Activated CD4-positive, alpha-beta T cell treated with anti-CD3 and anti-CD28 coated beads, Interleukin-2, amount 10 ng/mL, durations not matched to agents 7 days and 5 days (primary cell): Measurements from ENCODE around the gene AOC2. TPM values are rescaled to one million over a fixed set of nuclear protein-coding genes. Genes with fewer than 3 reads are reported as not detected.
"Not testable (repeated sequence)": the region's sequence is repeated elsewhere in the genome, so short reads cannot be mapped to it uniquely, and the experiment has no call there.

ENCODE experiments used
- CTCF ChIA-PET: fragments of 350-600 bp; sonication (Branson Sonifier 250); formaldehyde crosslinking; loops from one replicate; lab custom pipeline; 2021; ENCODE audit warnings: antibody characterized with exemption; lab: Charles Lee
- POLR2A ChIA-PET: fragments of 350-600 bp; sonication (Branson Sonifier 250); formaldehyde crosslinking; loops from one replicate; lab custom pipeline; 2021; ENCODE audit warnings: antibody characterized with exemption; lab: Charles Lee
- DNase-seq: peaks from one replicate; pipeline ENCODE4 v3.0.0-alpha.2; 2020
- H3K27ac Mint-ChIP-seq: one replicate; pipeline ENCODE4 v1.8.0; 2021; ENCODE audit warnings: mild to moderate bottlenecking, moderate library complexity, mixed read lengths
- H3K27me3 Mint-ChIP-seq: one replicate; pipeline ENCODE4 v1.8.0; 2021; ENCODE audit warnings: mixed read lengths
- H3K36me3 Mint-ChIP-seq: one replicate; pipeline ENCODE4 v1.8.0; 2021; ENCODE audit warnings: low read depth, mixed read lengths
- H3K4me1 Mint-ChIP-seq: one replicate; pipeline ENCODE4 v1.8.0; 2021; ENCODE audit warnings: mixed read lengths
- H3K4me3 Mint-ChIP-seq: one replicate; pipeline ENCODE4 v1.8.0; 2021; ENCODE audit warnings: mild to moderate bottlenecking, moderate library complexity, mixed read lengths
- H3K9me3 Mint-ChIP-seq: one replicate; pipeline ENCODE4 v1.8.0; 2021; ENCODE audit warnings: mixed read lengths
- total RNA-seq, 2 experiments: library from RNA; stranded (reverse); gene quantifications; one replicate each; pipeline ENCODE4 v1.2.3, GENCODE V29; 2021

Gene AOC2
- total RNA-seq, 2 experiments from 2014 or later, result 1.5 to 1.9 TPM

GRCh38 chr17:42879596-42879985 is 35.2 kb downstream of the AOC2 start:
- ChIA-PET CTCF (no interaction called here), POLR2A (no interaction called here)
- no peak for DNase-seq
- no peaks in the 10 kb centered on the region for H3K4me1 Mint-ChIP-seq
- H3K4me3 Mint-ChIP-seq, result no peak overlapping the region
- no peaks in the 10 kb centered on the region for H3K36me3 Mint-ChIP-seq
- H3K27ac Mint-ChIP-seq, result no peak overlapping the region
- H3K9me3 Mint-ChIP-seq, result no peaks in the 10 kb centered on the region
- peaks cover 24% of the 10 kb centered on the region for H3K27me3 Mint-ChIP-seq

GRCh38 chr17:42880776-42881310 is 36.5 kb downstream of the AOC2 start:
- Mint-ChIP-seq H3K9me3 (no peaks in the 10 kb centered on the region), H3K4me3 (no peak overlapping the region), H3K4me1 (no peaks in the 10 kb centered on the region), H3K27me3 (peaks cover 27% of the 10 kb centered on the region), H3K36me3 (no peaks in the 10 kb centered on the region), H3K27ac (no peak overlapping the region)
- DNase-seq, result no peak
- POLR2A ChIA-PET, result no interaction called here
- CTCF ChIA-PET, result no interaction called here

DNA sequence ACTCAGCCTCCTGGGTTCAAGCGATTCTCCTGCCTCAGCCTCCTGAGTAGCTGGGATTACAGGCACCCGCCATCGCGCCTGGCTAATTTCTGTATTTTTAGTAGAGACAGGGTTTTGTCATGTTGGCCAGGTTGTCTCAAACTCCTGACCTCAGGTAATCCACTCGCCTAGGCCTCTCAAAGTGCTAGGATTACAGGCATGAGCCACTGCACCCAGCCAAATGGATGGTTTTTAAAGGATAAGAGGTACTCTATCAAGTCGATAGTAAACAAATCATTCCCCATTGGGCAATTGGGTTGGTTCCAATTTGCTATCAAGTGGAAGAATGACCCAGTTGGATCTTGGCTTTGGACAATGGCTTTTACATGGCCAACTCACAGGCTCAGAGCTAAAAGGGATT is 37.3 kb downstream of the AOC2 start:
- H3K27ac Mint-ChIP-seq, CTCF ChIA-PET, H3K4me3 Mint-ChIP-seq, H3K36me3 Mint-ChIP-seq, DNase-seq, POLR2A ChIA-PET, H3K4me1 Mint-ChIP-seq, H3K9me3 Mint-ChIP-seq: not testable (repeated sequence)
- H3K27me3 Mint-ChIP-seq, result peaks cover 25% of the 10 kb centered on the region

GRCh38 chr17:42882166-42882565 is 37.8 kb downstream of the AOC2 start:
- no peak for DNase-seq
- ChIA-PET CTCF (no interaction called here), POLR2A (no interaction called here)
- Mint-ChIP-seq H3K9me3 (no peaks in the 10 kb centered on the region), H3K4me3 (no peak overlapping the region), H3K27me3 (peaks cover 23% of the 10 kb centered on the region), H3K4me1 (no peaks in the 10 kb centered on the region), H3K27ac (no peak overlapping the region), H3K36me3 (no peaks in the 10 kb centered on the region)

- ChIA-PET CTCF (interaction anchor here (0.6 kb wide), 1 partner anchor 185 kb away, joined by 5 read pairs; no protein-coding TSS in a partner anchor), POLR2A (no interaction called here)
- Mint-ChIP-seq H3K4me3 (no peak overlapping the region), H3K9me3 (no peaks in the 10 kb centered on the region), H3K4me1 (no peaks in the 10 kb centered on the region), H3K27ac (no peak overlapping the region), H3K27me3 (peaks cover 10% of the 10 kb centered on the region), H3K36me3 (no peaks in the 10 kb centered on the region)
- no peak for DNase-seq
Measured at GRCh38 chr17:42883802-42884558, 39.6 kb downstream of the AOC2 start.

DNA sequence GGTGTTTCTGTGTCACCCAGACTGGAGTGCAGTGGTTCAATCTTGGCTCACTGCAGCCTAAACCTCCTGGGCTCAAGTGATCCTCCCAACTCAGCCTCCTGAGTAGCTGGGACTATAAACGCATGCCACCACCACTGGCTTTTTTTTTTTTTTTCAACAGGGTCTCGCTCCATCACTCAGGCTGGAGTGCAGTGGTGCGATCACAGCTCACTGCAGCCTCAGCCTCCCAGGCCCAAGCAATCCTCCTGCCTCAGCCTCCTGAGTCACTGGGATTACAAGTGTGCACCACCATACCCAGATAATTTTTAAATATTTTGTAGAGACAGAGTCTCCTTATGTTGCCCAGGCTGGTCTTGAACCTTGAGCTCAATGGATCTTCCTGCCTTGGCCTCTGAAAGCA is 41.4 kb downstream of the AOC2 start:
- ChIA-PET POLR2A (interaction anchor here (0.6 kb wide), 1 partner anchor 111 kb away, joined by 3 read pairs; no protein-coding TSS in a partner anchor), CTCF (interaction anchor here (0.6 kb wide), 1 partner anchor 158 kb away, joined by 3 read pairs; no protein-coding TSS in a partner anchor)

DNA sequence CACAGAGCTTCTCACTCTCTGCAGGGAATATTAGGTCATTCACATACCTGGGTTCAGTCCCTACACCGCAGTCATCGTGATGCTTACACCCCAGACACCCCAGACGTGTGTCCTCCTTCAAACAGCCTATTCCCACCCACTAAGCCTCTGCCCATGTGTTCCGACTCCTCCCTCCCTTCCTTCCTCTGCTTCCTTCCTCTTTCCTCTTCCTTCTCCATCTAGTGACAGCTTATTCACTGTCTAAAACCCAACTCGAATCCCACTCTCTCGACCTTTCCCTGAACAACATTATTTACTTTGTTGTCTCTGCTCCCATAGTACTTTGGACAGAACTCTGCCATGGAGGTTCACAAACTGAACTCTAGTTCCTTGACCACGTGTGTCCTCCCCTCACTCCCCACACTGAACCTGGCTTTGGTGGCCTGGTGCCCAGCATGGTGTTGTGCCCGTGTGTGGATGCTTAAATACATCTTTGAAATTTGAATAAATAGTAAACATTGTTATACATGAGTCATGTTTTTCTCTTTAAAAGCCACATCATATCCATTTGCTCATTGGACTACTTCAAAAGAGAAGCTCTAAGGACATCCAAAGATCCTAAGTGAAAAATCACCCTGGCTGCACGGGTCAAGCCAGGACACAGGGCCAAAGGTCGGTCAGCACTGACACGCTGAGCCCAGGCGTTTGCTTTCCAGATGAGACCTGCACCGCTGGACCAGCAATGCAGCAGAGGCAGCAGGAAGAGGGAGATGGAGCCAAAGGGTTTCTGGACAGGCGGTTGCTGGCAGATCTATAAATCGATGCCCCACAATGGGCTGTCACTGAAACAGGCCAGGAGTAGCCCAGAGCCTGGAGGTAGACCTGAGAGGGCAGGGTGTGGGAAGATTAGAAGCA is 42.1 kb downstream of the AOC2 start:
- ChIA-PET CTCF (interaction anchor here (0.6 kb wide), 1 partner anchor 421 kb away, joined by 4 read pairs; no protein-coding TSS in a partner anchor), POLR2A (interaction anchor here (0.6 kb wide), 1 partner anchor 111 kb away, joined by 3 read pairs; no protein-coding TSS in a partner anchor)
- H3K27ac Mint-ChIP-seq, result no peak overlapping the region

More for the DNA sequence above, 41.4 kb downstream of the AOC2 start:
- not testable (repeated sequence) for H3K36me3 Mint-ChIP-seq, H3K27ac Mint-ChIP-seq, H3K4me1 Mint-ChIP-seq, H3K4me3 Mint-ChIP-seq, H3K9me3 Mint-ChIP-seq, DNase-seq
- H3K27me3 Mint-ChIP-seq, result peaks cover 11% of the 10 kb centered on the region

GRCh38 chr17:42889809-42890208 is 45.4 kb downstream of the AOC2 start:
- no peak for DNase-seq
- Mint-ChIP-seq H3K9me3 (no peaks in the 10 kb centered on the region), H3K27me3 (peaks cover 22% of the 10 kb centered on the region), H3K36me3 (no peaks in the 10 kb centered on the region), H3K27ac (no peak overlapping the region), H3K4me1 (peaks cover 2% of the 10 kb centered on the region), H3K4me3 (no peak overlapping the region)
- CTCF ChIA-PET, result interaction anchor here (0.6 kb wide), 1 partner anchor 116 kb away, joined by 3 read pairs; no protein-coding TSS in a partner anchor
- POLR2A ChIA-PET, result no interaction called here

More for the DNA sequence above, 42.1 kb downstream of the AOC2 start:
- Mint-ChIP-seq H3K36me3 (no peaks in the 10 kb centered on the region), H3K27me3 (peaks cover 7% of the 10 kb centered on the region), H3K9me3 (no peaks in the 10 kb centered on the region), H3K4me1 (no peaks in the 10 kb centered on the region), H3K4me3 (no peak overlapping the region)
- DNase-seq, result no peak

DNA sequence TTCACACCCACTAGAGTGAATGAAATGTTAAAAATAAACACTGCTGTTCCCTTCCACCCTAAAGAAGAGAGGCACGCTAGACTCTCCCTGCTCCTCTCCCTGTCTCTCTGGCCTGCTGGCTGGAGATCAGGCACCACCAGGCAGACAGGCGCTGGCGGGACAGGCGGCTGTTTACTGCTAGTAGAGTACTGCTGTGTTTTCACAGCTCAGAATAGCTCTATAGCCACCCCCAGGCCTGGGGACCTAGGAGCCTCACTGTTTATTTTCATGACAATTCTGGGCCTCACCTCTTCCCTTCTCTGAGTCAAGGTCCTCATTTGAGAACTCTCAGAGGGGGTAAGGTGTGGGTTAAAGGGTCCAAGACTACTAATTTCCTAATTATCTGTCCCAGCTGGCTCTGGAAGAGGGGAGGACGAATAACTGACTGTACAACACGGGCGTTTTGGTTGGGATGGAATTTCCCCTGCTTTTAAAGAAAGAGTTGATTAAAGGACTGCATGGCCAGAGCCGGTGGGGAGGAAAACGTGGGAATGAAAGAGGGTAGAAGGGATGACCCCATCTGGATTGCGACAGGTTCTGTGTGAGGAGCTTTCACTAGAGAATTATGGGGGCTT is 47.3 kb downstream of the AOC2 start:
- ChIA-PET POLR2A (no interaction called here), CTCF (no interaction called here)
- H3K4me1 Mint-ChIP-seq, result peaks cover 2% of the 10 kb centered on the region
- no peak for DNase-seq
- H3K4me3 Mint-ChIP-seq, result no peak overlapping the region
- H3K36me3 Mint-ChIP-seq, result no peaks in the 10 kb centered on the region
- H3K9me3 Mint-ChIP-seq, result no peaks in the 10 kb centered on the region
- no peak overlapping the region for H3K27ac Mint-ChIP-seq
- H3K27me3 Mint-ChIP-seq, result peaks cover 19% of the 10 kb centered on the region

DNA sequence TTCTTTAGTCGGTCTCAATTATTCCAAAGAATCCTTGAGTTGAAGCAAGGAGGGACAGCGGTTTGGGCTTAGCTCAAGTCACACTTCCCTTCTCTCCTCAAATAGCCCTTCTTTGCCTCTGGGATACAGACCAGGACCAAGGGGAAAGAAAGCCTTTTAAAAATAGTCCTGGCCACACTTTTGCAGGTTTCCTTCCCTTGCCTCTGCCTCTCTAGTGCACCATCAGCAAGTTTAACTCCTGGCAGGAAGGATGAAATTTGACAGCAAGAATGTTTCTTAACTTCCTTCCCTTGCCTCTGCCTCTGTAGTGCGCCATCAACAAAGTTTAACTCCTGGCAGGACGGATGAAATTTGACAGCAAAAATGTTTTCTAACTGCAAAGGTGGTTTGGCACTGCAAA is 49.0 kb downstream of the AOC2 start:
- CTCF ChIA-PET, result interaction anchor here (0.6 kb wide), 1 partner anchor 869 kb away, joined by 3 read pairs; no protein-coding TSS in a partner anchor
- peaks cover 2% of the 10 kb centered on the region for H3K4me1 Mint-ChIP-seq
- no peak overlapping the region for H3K4me3 Mint-ChIP-seq

GRCh38 chr17:42894283-42895184 is 50.2 kb downstream of the AOC2 start:
- no peak overlapping the region for H3K27ac Mint-ChIP-seq
- no peaks in the 10 kb centered on the region for H3K9me3 Mint-ChIP-seq
- ChIA-PET CTCF (interaction anchor here (1.1 kb wide), 1 partner anchor 9 kb away, joined by 3 read pairs; no protein-coding TSS in a partner anchor), POLR2A (no interaction called here)
- no peaks in the 10 kb centered on the region for H3K36me3 Mint-ChIP-seq
- H3K27me3 Mint-ChIP-seq, result peaks cover 21% of the 10 kb centered on the region
- DNase-seq, result no peak
- H3K4me3 Mint-ChIP-seq, result no peak overlapping the region
- peaks cover 2% of the 10 kb centered on the region for H3K4me1 Mint-ChIP-seq

More for the DNA sequence above, 49.0 kb downstream of the AOC2 start:
- no peak for DNase-seq
- no peaks in the 10 kb centered on the region for H3K9me3 Mint-ChIP-seq
- peaks cover 19% of the 10 kb centered on the region for H3K27me3 Mint-ChIP-seq
- POLR2A ChIA-PET, result no interaction called here
- H3K36me3 Mint-ChIP-seq, result no peaks in the 10 kb centered on the region
- no peak overlapping the region for H3K27ac Mint-ChIP-seq
